VCaP (cell line): ENCODE results near the gene UBE2J1.

Experiments used
- H3K27ac ChIP-seq: fragments of 450-650 bp; 2 replicates; pipeline ENCODE4 v1.5.1; 2017
- TF ChIP-seq, protein P1 (sequence below): fragments of 450-650 bp; conservative IDR thresholded peaks from 2 replicates; pipeline ENCODE4 v1.5.1; 2017; ENCODE audit warnings: mild to moderate bottlenecking, moderate library complexity

Gene UBE2J1

DNA sequence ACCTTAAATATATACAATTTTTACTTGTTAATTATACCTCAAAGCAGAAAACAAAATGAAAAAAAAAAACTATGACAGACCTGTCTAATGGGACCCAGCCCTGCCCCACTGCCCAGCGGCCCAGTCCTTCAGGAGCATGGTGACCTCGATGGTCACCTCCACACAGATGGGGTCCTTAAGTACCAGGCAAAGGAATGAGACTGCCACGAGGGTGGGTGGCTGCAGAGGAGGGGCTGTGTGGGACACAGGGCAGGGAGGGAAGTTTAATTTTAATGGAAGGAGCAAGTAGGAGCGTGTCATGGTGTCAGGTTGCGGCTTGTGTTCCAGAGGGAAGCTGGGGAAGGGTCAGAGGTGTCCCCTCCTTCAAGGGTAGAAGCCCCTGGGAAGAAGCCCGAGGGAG lies 66.0 kb downstream of the UBE2J1 start:
- TF ChIP-seq, protein P1, sequence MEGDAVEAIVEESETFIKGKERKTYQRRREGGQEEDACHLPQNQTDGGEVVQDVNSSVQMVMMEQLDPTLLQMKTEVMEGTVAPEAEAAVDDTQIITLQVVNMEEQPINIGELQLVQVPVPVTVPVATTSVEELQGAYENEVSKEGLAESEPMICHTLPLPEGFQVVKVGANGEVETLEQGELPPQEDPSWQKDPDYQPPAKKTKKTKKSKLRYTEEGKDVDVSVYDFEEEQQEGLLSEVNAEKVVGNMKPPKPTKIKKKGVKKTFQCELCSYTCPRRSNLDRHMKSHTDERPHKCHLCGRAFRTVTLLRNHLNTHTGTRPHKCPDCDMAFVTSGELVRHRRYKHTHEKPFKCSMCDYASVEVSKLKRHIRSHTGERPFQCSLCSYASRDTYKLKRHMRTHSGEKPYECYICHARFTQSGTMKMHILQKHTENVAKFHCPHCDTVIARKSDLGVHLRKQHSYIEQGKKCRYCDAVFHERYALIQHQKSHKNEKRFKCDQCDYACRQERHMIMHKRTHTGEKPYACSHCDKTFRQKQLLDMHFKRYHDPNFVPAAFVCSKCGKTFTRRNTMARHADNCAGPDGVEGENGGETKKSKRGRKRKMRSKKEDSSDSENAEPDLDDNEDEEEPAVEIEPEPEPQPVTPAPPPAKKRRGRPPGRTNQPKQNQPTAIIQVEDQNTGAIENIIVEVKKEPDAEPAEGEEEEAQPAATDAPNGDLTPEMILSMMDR, result no peak

DNA sequence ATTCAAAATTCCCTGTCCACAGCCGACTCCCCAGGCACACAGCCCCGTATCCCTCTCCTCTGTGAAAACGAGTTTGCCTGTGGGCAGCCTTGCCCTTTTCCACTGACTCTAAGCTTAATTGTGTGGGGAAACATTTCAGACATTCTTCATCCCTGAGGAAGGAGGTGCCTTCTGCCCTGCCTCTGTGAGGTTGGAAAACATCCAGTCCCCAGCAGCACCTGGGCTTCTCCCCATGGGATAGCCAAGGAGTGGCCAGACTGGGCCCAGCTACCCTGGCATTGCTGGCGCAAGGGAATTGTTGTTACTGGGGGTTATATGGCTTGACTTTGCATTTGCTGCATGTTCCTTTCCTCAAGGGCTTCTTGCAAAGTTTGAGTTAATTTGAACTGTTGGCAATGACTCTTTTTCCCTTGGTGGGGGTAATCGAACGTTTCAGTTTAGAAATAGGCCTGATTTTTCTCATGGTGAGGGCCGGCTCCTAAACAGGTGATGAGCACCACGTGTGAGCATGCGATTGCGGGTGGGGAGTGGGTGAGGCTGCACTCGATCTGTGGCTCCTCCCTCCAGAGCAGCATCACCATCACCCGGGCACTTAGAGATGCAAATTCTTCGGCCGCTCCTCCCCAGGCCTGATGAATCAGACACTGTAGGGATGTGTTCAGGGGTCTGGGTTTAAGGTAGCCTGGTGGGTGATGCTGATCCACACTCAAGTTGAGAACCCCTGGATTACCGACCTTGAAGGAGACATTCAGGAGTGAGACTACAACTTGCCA lies 67.4 kb downstream of the UBE2J1 start:
- TF ChIP-seq, protein P1, result no peak
- no peak overlapping the region for H3K27ac ChIP-seq

More for the DNA sequence above, 66.0 kb downstream of the UBE2J1 start:
- no peak overlapping the region for H3K27ac ChIP-seq

DNA sequence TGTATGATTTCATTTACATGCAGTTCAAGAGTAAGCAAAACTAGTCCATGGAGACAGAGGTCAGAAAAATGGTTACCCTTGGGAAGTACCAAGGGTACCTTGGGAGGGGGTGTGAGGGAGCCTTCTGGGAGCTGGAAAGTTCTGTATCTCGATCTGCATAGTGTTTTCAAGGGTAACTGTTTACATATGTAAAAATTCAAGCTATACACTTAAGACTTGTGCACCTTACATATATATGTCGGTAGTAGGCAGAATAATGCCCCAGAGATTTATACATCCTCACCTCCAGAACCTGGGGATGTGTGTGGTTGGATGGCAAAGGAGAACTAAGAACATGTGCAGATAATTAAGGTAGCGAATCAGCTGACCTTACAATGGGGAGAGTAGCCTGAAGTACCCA lies 68.4 kb downstream of the UBE2J1 start:
- no peak overlapping the region for H3K27ac ChIP-seq
- TF ChIP-seq, protein P1, result no peak

DNA sequence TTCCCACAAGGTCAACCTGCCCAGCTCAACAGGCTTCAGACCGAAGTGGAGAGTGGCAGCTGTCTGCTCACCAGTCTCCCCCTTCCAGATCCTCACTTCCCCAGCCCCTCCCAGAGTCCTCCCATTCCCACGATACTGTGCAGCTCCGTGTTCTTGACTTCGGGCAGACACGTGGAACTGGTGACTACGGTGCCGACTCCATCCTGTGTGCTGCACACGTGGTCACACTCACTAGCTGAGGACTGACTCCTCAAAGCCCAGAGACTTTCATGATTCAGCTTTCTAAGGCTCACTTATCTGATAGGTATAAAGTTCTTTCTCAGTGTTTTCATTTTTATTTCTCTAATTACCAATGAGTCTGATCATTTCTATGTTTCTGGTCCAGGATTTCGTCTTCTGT lies 69.8 kb downstream of the UBE2J1 start:
- TF ChIP-seq, protein P1, result no peak
- H3K27ac ChIP-seq, result no peak overlapping the region

DNA sequence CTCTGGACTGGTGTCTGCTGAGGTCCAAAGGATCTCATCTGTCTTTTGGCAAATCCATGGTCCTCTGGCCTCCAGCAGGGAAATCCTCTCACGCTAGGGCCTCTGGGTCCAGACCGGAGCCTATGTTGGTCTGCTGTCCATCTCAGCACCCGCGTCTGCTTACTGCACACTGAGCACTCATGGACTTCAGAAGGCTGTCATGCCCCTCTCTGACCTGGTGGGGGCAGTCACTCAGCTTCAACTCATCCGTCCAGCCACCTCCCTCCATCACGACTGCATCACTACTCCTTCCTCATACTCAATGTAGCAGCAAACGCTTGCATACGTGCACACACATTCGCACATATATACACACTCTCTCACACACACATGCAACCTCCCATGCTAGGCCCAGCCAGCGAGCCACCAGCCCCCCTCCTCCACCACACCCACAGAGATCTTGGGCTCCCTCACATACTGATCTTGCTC lies 70.7 kb downstream of the UBE2J1 start:
- TF ChIP-seq, protein P1, result peak; percentile 35; the same call in 1 of the 2 replicates
- no peak overlapping the region for H3K27ac ChIP-seq

DNA sequence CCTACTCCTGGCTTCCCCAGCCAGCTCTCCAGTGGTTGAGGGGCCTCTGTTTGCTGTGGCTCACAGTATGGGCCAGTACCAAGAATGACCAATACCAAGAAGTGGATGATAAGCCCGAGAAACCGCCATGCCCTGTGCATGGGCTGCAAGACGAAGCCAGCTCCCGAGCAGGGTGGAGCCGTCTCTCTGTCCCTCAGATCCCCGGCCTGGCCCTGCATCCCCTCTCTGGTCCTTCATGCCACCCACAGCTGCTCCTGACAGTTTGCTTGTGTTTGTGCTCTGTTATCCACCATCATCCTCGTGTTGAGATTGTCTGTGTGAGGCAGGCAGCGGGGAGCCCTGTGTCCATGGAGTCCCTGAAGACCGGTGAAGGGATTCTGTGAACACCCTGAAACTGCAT lies 73.6 kb downstream of the UBE2J1 start:
- no peak overlapping the region for H3K27ac ChIP-seq
- TF ChIP-seq, protein P1, result no peak
